Stimulated activated naive CD8-positive, alpha-beta T cell treated with anti-CD3 and anti-CD28 coated beads, Interleukin-15, Interleukin-2, amounts not matched to agents 100 U/mL and 50 U/mL, for 24 hours (primary cell): ENCODE data around the gene CDK5R1.
"Not testable (repeated sequence)": the region's sequence is repeated elsewhere in the genome, so short reads cannot be mapped to it uniquely, and the experiment has no call there.

ENCODE experiments used
- ATAC-seq: fragments of 150-1000 bp; cut with Tn5 transposase; one replicate; pipeline ENCODE4 v1.10.0; 2021
- DNase-seq: peaks from one replicate; pipeline ENCODE4 v3.0.0; 2021

The CDK5R1 gene

GRCh38 chr17:32486701-32487472 lies at the start of gene CDK5R1:
Gene CDK5R1 (plus strand): TSS chr17:32486993. CDS start chr17:32487621, 628 bp downstream.
- DNase-seq (peak; percentile 78), ATAC-seq (peak; percentile 57)

- DNase-seq, result no peak
Observed at GRCh38 chr17:32440722-32441121, 46.1 kb upstream of the CDK5R1 start.

DNA sequence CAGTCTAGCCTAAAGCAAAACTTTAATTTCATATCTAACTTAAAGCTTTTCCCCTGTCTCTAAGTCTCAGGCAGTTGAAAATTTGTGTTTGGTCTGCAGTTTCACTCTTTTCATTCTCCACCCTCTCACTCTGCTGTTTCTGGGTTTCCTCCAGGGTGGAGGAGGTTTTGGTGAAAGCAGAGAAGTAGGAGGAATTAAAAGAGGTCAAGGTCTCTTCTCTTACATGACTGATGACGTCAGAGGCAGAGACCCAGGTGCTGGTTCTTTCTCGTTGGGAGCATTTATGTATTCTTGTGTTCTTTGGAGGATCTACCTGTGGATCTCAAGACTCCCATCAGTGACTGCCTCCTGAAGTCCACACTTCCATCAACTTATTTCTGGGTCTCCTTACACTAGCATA lies 44.9 kb upstream of the CDK5R1 start:
- no peak for DNase-seq
- ATAC-seq, result no peak

More at GRCh38 chr17:32440722-32441121, 46.1 kb upstream of the CDK5R1 start:
- ATAC-seq, result no peak

GRCh38 chr17:32443827-32444300 lies 42.9 kb upstream of the CDK5R1 start:
- DNase-seq (no peak), ATAC-seq (no peak)

DNA sequence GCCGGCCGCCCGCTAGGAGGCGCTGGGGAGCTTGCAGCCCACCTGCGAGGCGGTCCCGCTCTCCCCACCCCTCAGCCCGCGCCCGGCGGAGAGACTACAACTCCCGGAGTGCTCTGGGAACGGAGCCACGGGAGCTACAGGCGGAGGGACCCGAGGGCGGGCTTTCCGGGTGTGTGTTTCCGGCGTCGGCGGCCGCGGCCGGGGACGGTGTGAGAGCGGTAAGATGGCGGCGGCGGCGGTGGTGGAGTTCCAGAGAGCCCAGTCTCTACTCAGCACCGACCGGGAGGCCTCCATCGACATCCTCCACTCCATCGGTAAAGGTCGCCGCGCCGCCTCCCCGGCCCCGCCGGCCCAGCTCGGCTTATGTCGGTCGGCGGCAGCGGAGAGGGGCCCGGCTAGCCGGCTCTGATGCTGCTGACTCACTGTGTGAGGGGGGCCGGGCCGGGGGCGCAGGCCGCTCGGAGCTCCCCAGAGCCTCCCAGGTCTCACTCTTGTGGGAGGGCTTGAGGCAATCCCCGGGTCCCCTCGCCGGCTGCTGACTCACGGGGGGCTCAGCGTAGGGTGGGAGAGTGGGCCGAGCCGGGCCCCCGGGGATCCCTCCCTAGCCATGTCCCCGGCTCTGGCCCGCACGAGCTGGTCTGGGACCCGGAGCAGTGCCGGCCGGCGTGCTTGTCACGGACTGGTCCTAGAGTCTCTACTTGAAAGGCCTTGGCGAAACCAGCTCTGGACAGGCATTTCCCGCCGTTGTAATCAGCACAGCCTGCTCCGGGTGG lies 42.3 kb upstream of the CDK5R1 start, which contains the start of gene PSMD11:
PSMD11 (plus strand) TSS at position 210 of the 773 bp plus-strand sequence; CDS start at position 224, 14 bp downstream.
- ATAC-seq (peak; percentile 98), DNase-seq (peak; percentile 100)

- ATAC-seq, result peak; percentile 43
- peak; percentile 32 for DNase-seq
Observed at GRCh38 chr17:32445074-32445415, 41.7 kb upstream of the CDK5R1 start.

GRCh38 chr17:32445497-32445896 lies 41.3 kb upstream of the CDK5R1 start:
- DNase-seq, result no peak

DNA sequence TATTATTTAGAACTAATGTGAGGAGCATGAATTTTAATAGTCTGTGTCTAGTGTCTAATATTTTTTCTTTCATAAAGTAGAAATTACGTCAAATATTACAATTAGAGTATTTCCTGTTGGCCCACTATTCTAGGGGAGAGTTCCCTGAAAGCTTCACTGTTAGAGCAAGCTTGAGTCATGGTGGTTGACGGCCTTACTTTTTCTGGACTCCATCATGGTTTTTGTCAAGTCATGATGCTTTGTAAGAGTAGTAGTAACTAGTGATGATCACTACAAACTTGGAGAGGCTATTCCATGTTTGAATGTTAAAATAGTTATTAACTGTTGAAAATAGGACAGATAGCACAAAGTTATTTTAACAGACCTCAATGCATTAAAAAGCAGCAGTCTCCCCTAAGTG lies 40.8 kb upstream of the CDK5R1 start:
- DNase-seq, result no peak
- ATAC-seq, result no peak

More at GRCh38 chr17:32445497-32445896, 41.3 kb upstream of the CDK5R1 start:
- no peak for ATAC-seq

GRCh38 chr17:32446949-32447348 lies 39.8 kb upstream of the CDK5R1 start:
- no peak for DNase-seq
- no peak for ATAC-seq

DNA sequence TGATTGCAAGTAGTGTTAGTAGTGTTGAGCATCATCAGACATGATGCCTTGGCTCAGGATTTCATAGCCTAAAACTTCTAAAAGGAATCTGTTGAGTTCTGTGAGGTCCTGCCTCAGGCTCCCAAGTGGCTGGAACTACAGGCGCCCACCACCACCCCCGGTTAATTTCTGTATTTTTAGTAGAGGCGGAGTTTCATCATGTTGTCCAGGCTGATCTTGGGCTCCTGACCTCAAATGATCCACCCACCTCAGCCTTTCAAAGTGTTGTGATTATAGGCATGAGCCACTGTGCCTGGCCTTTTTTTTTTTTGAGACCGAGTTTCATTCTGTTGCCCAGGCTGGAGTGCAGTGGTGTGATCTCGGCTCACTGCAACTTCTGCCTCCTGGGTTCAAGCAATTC lies 36.8 kb upstream of the CDK5R1 start:
- no peak for DNase-seq
- ATAC-seq, result no peak

DNA sequence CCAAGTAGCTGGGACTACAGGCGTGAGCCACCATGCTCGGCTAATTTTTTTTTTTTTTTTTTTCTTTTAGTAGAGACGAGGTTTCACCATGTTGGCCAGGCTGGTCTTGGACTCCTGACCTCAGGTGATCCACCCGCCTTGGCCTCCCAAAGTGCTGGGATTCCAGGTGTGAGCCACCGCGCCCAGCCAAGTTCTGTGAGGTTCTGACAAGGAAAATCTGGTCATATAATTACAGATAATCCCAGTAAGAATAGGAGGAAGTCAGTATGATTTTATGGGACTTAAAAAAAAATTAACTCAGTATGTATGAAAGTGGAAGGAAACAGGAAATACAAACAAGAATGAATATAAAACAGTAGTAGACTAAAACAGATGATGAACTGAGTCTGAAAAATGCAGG lies 36.4 kb upstream of the CDK5R1 start:
- DNase-seq, ATAC-seq: not testable (repeated sequence)

- no peak for ATAC-seq
- DNase-seq, result no peak
Observed at GRCh38 chr17:32451879-32452278, 34.9 kb upstream of the CDK5R1 start.

DNA sequence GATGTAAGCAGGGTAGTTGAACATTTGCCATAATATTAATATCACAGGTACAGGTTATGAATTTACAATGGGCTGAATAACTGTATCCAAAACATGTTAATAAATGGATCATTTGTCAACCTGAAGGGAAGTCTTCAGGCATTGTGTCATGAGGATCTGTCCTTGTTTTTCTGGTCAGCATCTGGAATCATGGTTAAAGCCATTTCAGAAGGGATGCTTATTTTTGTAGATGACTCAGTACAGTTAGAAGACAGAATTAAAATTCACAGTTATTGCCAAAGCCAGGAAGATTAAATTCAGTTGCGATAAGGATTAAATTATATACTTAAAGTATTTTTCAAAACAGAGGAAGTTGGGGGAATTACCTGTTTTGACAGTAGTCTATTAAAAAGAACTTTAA lies 34.5 kb upstream of the CDK5R1 start:
- ATAC-seq, result no peak
- no peak for DNase-seq

DNA sequence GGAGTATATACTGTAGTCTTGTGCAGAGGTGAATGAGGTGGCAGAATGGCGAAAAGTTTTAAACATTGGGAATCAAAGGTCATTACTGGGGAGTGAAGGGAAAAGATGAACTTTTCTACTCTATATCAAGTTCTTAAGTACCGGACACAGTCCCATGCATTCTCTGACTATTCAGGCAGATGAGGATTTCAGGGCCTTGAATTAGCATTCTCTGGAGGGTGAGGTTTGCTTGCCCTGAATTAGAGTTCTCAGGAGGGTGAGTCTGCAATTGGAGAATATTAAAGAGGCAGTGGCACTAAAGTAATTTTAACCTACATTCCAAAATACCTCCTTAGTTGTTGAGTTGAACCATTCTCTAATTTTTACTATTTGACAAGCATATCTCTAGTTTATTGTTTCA lies 33.4 kb upstream of the CDK5R1 start:
- ATAC-seq (no peak), DNase-seq (no peak)

GRCh38 chr17:32458371-32458770 lies 28.4 kb upstream of the CDK5R1 start:
- ATAC-seq, result peak; percentile 86
- DNase-seq, result no peak

DNA sequence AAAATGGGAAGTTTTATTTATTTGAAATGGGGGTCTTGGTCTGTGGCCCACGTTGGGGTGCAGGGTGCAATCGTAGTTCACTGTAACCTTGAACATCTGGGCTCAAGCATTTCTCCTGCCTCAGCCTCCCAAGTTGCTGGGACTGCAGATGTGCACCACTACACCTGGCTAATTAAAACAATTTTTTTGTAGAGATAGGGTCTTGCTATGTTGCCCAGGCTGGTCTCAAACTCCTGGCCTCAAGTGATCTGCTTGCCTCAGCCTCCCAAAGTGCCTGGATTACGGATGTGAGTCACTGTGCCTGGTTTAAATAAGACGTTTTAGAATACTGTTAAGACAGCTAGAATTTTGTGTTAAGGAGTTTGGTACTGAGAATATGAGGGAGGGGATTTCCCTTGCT lies 26.7 kb upstream of the CDK5R1 start:
- DNase-seq, result no peak
- no peak for ATAC-seq

- DNase-seq (no peak), ATAC-seq (peak; percentile 20)
Observed at GRCh38 chr17:32461498-32461852, 25.3 kb upstream of the CDK5R1 start.

GRCh38 chr17:32461853-32462617 lies 24.8 kb upstream of the CDK5R1 start:
- ATAC-seq, result peak; percentile 60

DNA sequence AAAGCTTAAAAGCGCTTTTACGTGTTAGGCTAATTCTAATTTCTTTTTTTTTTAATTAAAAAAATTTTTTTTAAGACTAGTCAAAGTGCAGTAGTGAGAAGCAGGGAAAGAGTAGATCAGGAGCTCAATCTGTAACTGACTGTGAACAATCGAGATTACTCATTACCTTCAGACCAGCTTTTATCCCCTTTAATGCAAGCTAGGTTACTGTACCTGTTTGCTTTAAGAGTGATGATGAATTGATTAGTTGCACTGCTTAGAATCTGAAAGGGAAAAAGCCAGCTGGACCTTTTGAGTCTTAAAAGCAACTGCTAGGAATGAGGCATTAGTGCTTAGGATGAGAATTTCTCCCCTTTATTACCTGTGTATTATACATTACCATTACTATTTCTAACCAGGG lies 23.5 kb upstream of the CDK5R1 start:
- ATAC-seq, result no peak
- no peak for DNase-seq

More at GRCh38 chr17:32461853-32462617, 24.8 kb upstream of the CDK5R1 start:
- DNase-seq, result peak; percentile 77

GRCh38 chr17:32464374-32464773 lies 22.4 kb upstream of the CDK5R1 start:
- ATAC-seq (no peak), DNase-seq (no peak)

- ATAC-seq (no peak), DNase-seq (no peak)
Observed at GRCh38 chr17:32467949-32468348, 18.8 kb upstream of the CDK5R1 start.

- ATAC-seq (no peak), DNase-seq (no peak)
Observed at GRCh38 chr17:32470405-32471167, 16.2 kb upstream of the CDK5R1 start.
